OCI-LY7 (cell line): ENCODE measurements around the gene PITPNB. TPM values are rescaled to one million over a fixed set of nuclear protein-coding genes. Genes with fewer than 3 reads are reported as not detected.

Source experiments
- BruUV-seq: library from RNA; stranded (reverse); fragments of 400-500 nt; replicated peaks from 2 replicates; lab custom pipeline; 2021; lab: Mats Ljungman, UMichigan
- CTCF ChIA-PET: fragments of 300-600 bp; sonication (Branson Sonifier 250); formaldehyde crosslinking; loops from one replicate; lab custom pipeline; 2022; ENCODE audit warnings: antibody characterized with exemption; ENCODE audit not compliant: unreplicated experiment; lab: Charles Lee
- POLR2A ChIA-PET: fragments of 300-600 bp; sonication (Branson Sonifier 250); formaldehyde crosslinking; loops from one replicate; lab custom pipeline; 2022; ENCODE audit warnings: antibody characterized with exemption; lab: Charles Lee
- DNase-seq: peaks from one replicate; pipeline ENCODE4 v3.0.0-alpha.2; 2015; ENCODE audit warnings: low spot score
- H2AFZ ChIP-seq: fragments of 200-600 bp; sonication (generic), shearing (Covaris generic); 2 replicates; pipeline ENCODE4 v1.6.1; 2014; ENCODE audit warnings: mild to moderate bottlenecking, antibody characterized with exemption, low read length, moderate library complexity
- H3K27ac ChIP-seq: fragments of 200-600 bp; sonication (generic); 2 replicates; pipeline ENCODE4 v1.5.1; 2014; ENCODE audit warnings: mixed run types, low read depth, mild to moderate bottlenecking, moderate library complexity, low read length, inconsistent platforms; ENCODE audit not compliant: poor library complexity, severe bottlenecking
- H3K36me3 ChIP-seq: fragments of 200-600 bp; sonication (generic); 2 replicates; pipeline ENCODE4 v1.6.1; 2014; ENCODE audit warnings: mild to moderate bottlenecking, antibody characterized with exemption, low read length, moderate library complexity, mixed read lengths; ENCODE audit not compliant: insufficient read depth
- H3K4me1 ChIP-seq: fragments of 200-600 bp; sonication (generic); 2 replicates; pipeline ENCODE4 v1.5.1; 2014; ENCODE audit warnings: mild to moderate bottlenecking, low read length; ENCODE audit not compliant: insufficient read depth, poor library complexity, severe bottlenecking
- H3K4me2 ChIP-seq: fragments of 200-600 bp; sonication (generic); 2 replicates; pipeline ENCODE4 v1.6.1; 2014; ENCODE audit warnings: mild to moderate bottlenecking, low read length
- H3K4me3 ChIP-seq: fragments of 200-600 bp; sonication (generic); 2 replicates; pipeline ENCODE4 v1.5.1; 2014; ENCODE audit warnings: mild to moderate bottlenecking, low read depth, low read length; ENCODE audit not compliant: poor library complexity, severe bottlenecking
- H3K79me2 ChIP-seq: fragments of 200-600 bp; sonication (generic); 2 replicates; pipeline ENCODE4 v1.6.1; 2016; ENCODE audit warnings: low read depth, mild to moderate bottlenecking, low read length, moderate library complexity, mixed read lengths; ENCODE audit not compliant: insufficient read depth
- H3K9me2 ChIP-seq: fragments of 200-600 bp; sonication (generic); 2 replicates; pipeline ENCODE4 v1.6.1; 2016; ENCODE audit warnings: mild to moderate bottlenecking, low read length, mixed read lengths; ENCODE audit not compliant: insufficient read depth
- H3K9me3 ChIP-seq: fragments of 200-600 bp; sonication (generic); 2 replicates; pipeline ENCODE4 v1.6.1; 2014; ENCODE audit warnings: mild to moderate bottlenecking, mixed run types, low read length, mixed read lengths
- H4K20me1 ChIP-seq: fragments of 200-600 bp; sonication (generic); 2 replicates; pipeline ENCODE4 v1.6.1; 2014; ENCODE audit warnings: mild to moderate bottlenecking, antibody characterized with exemption, low read length, moderate library complexity, mixed read lengths; ENCODE audit not compliant: insufficient read depth
- CTCF ChIP-seq: fragments of 200-600 bp; sonication (generic); conservative IDR thresholded peaks from 2 replicates; pipeline ENCODE4 v1.5.1; 2014; ENCODE audit warnings: mild to moderate bottlenecking, antibody characterized with exemption, low read length, moderate library complexity, mixed read lengths
- EZH2phosphoT487 ChIP-seq: fragments of 200-600 bp; sonication (generic); IDR thresholded peaks from 2 replicates; pipeline ENCODE4 v1.6.1; 2018; ENCODE audit warnings: low read depth, borderline replicate concordance, mild to moderate bottlenecking, mixed run types, antibody characterized with exemption, low read length, moderate library complexity, mixed read lengths
- intact Hi-C: fragments of 100-400 bp; cut with micrococcal nuclease; formaldehyde crosslinking; loops from one replicate; pipeline ENCODE4 v1.10.0; 2022; ENCODE audit not compliant: unreplicated experiment
- total RNA-seq, 2 experiments: library from RNA; depleted of rRNA in 1 of 2; stranded (reverse); fragments of >200 nt in 1 of 2; shearing (Covaris generic) in 1 of 2; gene quantifications; 2 replicates each; pipeline ENCODE4 v1.2.3, GENCODE V29; 2014 to 2022

PITPNB gene
- total RNA-seq, 2 experiments from 2014 or later, result 21.8 to 97.4 TPM

- ChIA-PET POLR2A (interaction anchor here (0.7 kb wide), 1 partner anchor 439 kb away, joined by 3 read pairs; no protein-coding TSS in a partner anchor), CTCF (no interaction called here)
- no TSS peak for BruUV-seq
- H4K20me1 ChIP-seq, result no peaks in the 10 kb centered on the region
- intact Hi-C loops, result no loop called here
- H3K36me3 ChIP-seq, result peaks cover 25% of the 10 kb centered on the region
- no peaks in the 10 kb centered on the region for H3K79me2 ChIP-seq
- TF ChIP-seq EZH2phosphoT487 (no peak), CTCF (no peak)
- H3K4me3 ChIP-seq, result no peak overlapping the region
- H3K27ac ChIP-seq, result no peak overlapping the region
- H3K9me2 ChIP-seq, result no peaks in the 10 kb centered on the region
- H3K9me3 ChIP-seq, result no peaks in the 10 kb centered on the region
- H2AFZ ChIP-seq, result no peak overlapping the region
- no peaks in the 10 kb centered on the region for H3K4me1 ChIP-seq
- DNase-seq, result no peak
- H3K4me2 ChIP-seq, result no peak overlapping the region
Observed at GRCh38 chr22:27846910-27847309, 72.1 kb downstream of the PITPNB start.

GRCh38 chr22:27846248-27846757 lies 72.8 kb downstream of the PITPNB start:
- no peak overlapping the region for H3K4me2 ChIP-seq
- intact Hi-C loops, result no loop called here
- H3K4me3 ChIP-seq, result no peak overlapping the region
- H3K9me2 ChIP-seq, result no peaks in the 10 kb centered on the region
- H4K20me1 ChIP-seq, result no peaks in the 10 kb centered on the region
- H3K4me1 ChIP-seq, result no peaks in the 10 kb centered on the region
- ChIA-PET POLR2A (no interaction called here), CTCF (no interaction called here)
- peaks cover 19% of the 10 kb centered on the region for H3K36me3 ChIP-seq
- H2AFZ ChIP-seq, result no peak overlapping the region
- BruUV-seq, result no TSS peak
- H3K79me2 ChIP-seq, result no peaks in the 10 kb centered on the region
- DNase-seq, result no peak
- H3K27ac ChIP-seq, result no peak overlapping the region
- no peaks in the 10 kb centered on the region for H3K9me3 ChIP-seq
- TF ChIP-seq CTCF (no peak), EZH2phosphoT487 (no peak)

- Histone ChIP-seq H3K9me3 (no peaks in the 10 kb centered on the region), H3K27ac (no peak overlapping the region), H2AFZ (no peak overlapping the region), H3K4me1 (no peaks in the 10 kb centered on the region), H4K20me1 (no peaks in the 10 kb centered on the region), H3K9me2 (no peaks in the 10 kb centered on the region), H3K4me3 (no peak overlapping the region), H3K79me2 (no peaks in the 10 kb centered on the region), H3K36me3 (peaks cover 12% of the 10 kb centered on the region), H3K4me2 (no peak overlapping the region)
- DNase-seq, result no peak
- intact Hi-C loops, result no loop called here
- no peak for TF ChIP-seq CTCF
- no peak for TF ChIP-seq EZH2phosphoT487
- CTCF ChIA-PET, result interaction anchor here (0.6 kb wide), 1 partner anchor 138 kb away, joined by 3 read pairs; no protein-coding TSS in a partner anchor
- POLR2A ChIA-PET, result no interaction called here
- no TSS peak for BruUV-seq
Observed at GRCh38 chr22:27845644-27846043, 73.4 kb downstream of the PITPNB start.
